Panc1 (cell line): ENCODE results near the gene CHPF2.

Experiments used
- POLR2AphosphoS5 ChIP-seq: IDR thresholded peaks from 2 replicates; pipeline ENCODE4 v1.6.1; 2012; ENCODE audit warnings: mild to moderate bottlenecking, low read depth, low read length, moderate library complexity
- TF ChIP-seq, protein P1 (sequence below): fragments of 450-650 bp; IDR thresholded peaks from 2 replicates; pipeline ENCODE4 v1.5.1; 2017; ENCODE audit warnings: mild to moderate bottlenecking
- TF ChIP-seq, protein P2 (sequence below), 2 experiments: IDR thresholded peaks; 2 replicates each; pipeline ENCODE4 v1.6.1; 2011 to 2012; ENCODE audit warnings: low read depth in 2 of 2, control low read depth in 1 of 2, low read length in 1 of 2, mild to moderate bottlenecking in 1 of 2, moderate library complexity in 1 of 2; ENCODE audit not compliant: insufficient read depth in 1 of 2

DNA sequence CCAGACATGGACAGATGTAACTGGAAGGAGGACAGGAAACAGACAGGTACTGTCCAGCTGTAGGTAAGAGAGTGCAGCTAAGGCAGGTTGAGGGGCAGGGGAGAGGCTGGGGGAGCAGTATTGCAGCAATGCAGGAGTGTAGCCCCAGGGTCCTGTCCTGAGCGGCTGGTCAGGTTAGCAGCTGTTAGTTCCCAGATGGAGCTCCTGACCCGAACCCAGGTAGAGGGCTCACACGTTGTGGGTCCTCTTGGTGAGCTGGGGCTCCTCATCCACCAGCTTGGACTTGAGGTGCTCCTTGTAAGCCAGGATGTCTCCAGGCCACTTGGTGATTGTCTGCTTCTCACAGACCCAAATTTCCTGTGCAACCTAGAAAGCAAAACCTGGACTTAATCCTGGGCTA is 18.5 kb upstream of the CHPF2 start:
- TF ChIP-seq, protein P1, sequence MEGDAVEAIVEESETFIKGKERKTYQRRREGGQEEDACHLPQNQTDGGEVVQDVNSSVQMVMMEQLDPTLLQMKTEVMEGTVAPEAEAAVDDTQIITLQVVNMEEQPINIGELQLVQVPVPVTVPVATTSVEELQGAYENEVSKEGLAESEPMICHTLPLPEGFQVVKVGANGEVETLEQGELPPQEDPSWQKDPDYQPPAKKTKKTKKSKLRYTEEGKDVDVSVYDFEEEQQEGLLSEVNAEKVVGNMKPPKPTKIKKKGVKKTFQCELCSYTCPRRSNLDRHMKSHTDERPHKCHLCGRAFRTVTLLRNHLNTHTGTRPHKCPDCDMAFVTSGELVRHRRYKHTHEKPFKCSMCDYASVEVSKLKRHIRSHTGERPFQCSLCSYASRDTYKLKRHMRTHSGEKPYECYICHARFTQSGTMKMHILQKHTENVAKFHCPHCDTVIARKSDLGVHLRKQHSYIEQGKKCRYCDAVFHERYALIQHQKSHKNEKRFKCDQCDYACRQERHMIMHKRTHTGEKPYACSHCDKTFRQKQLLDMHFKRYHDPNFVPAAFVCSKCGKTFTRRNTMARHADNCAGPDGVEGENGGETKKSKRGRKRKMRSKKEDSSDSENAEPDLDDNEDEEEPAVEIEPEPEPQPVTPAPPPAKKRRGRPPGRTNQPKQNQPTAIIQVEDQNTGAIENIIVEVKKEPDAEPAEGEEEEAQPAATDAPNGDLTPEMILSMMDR = no peak
- TF ChIP-seq, protein P2, sequence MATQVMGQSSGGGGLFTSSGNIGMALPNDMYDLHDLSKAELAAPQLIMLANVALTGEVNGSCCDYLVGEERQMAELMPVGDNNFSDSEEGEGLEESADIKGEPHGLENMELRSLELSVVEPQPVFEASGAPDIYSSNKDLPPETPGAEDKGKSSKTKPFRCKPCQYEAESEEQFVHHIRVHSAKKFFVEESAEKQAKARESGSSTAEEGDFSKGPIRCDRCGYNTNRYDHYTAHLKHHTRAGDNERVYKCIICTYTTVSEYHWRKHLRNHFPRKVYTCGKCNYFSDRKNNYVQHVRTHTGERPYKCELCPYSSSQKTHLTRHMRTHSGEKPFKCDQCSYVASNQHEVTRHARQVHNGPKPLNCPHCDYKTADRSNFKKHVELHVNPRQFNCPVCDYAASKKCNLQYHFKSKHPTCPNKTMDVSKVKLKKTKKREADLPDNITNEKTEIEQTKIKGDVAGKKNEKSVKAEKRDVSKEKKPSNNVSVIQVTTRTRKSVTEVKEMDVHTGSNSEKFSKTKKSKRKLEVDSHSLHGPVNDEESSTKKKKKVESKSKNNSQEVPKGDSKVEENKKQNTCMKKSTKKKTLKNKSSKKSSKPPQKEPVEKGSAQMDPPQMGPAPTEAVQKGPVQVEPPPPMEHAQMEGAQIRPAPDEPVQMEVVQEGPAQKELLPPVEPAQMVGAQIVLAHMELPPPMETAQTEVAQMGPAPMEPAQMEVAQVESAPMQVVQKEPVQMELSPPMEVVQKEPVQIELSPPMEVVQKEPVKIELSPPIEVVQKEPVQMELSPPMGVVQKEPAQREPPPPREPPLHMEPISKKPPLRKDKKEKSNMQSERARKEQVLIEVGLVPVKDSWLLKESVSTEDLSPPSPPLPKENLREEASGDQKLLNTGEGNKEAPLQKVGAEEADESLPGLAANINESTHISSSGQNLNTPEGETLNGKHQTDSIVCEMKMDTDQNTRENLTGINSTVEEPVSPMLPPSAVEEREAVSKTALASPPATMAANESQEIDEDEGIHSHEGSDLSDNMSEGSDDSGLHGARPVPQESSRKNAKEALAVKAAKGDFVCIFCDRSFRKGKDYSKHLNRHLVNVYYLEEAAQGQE (IDR thresholded peaks at IDR 0.05; ENCODE audit: insufficient read depth in 1 of 2, low read depth in 2 of 2, low read length in 1 of 2) = no peak
- TF ChIP-seq POLR2AphosphoS5 = no peak
